ENCODE measurements around the gene PTPN7. TPM values are rescaled to one million over a fixed set of nuclear protein-coding genes. Genes with fewer than 3 reads are reported as not detected.
"Not testable (repeated sequence)": the region's sequence is repeated elsewhere in the genome, so short reads cannot be mapped to it uniquely, and the experiment has no call there.

PTPN7 gene
- total RNA-seq, 1 experiment from 2014 or later: not detected

DNA sequence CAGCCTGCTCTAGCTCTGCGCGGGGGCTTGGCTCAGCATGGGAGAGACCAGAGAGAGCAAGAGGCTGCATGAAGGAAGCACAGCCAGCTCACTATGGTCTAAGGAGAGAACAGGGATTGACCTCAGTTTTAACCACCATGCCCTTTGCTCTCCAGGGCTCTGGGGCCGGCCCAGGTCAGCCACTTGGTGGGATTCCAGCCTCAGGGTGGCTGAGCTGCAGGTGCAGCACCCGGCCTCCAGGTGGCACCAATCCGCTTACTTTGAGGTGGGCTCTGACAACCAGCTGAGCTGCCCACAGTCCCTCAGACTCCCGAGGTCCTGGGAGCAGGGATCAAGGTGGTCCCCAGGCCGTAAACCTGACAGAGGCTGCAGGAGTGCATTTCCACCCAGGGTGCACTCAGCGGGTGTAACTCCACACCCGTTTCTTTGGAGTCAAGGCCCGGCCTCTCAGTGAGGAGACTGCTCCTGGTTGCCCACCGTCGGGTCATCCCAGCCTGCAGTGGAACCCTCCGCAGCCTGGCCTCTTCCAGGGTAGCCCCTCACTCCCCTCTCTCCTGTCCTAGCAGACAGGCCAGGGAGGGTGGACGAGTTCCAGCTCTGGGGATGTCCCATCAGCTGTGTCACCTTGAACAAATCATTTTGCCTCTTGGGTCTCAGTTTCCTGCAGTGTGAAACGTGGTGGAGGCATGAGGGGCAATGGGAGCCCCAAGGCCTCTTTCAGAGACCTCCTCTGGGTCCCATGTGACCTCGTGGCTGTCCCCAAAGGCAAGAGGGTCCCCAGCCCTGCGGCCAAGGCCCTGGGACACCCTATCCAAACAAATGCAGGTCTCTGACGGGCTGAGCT is 32.6 kb upstream of the PTPN7 start:
- H3K4me1 Mint-ChIP-seq (ENCODE audit: low read depth, unreplicated experiment): peaks cover 4% of the 10 kb centered on the region
- CTCF ChIA-PET: interaction anchor here (0.6 to 2.1 kb wide), 17 partner anchors 13 to 527 kb away, joined by 3 to 26 read pairs (median 4); partner anchors contain the start of gene UBE2T
- no peaks in the 10 kb centered on the region for H3K36me3 Mint-ChIP-seq (ENCODE audit: insufficient read depth, unreplicated experiment)
- H3K27ac Mint-ChIP-seq (ENCODE audit: unreplicated experiment): no peak overlapping the region
- H3K9me3 Mint-ChIP-seq (ENCODE audit: low read depth, unreplicated experiment): no peaks in the 10 kb centered on the region
- intact Hi-C loops (cut with micrococcal nuclease; ENCODE audit: unreplicated experiment): loop anchor here (1.0 kb wide), 1 partner anchor 122 kb away; no protein-coding TSS in a partner anchor
- H3K4me3 Mint-ChIP-seq (ENCODE audit: low read depth, unreplicated experiment): no peak overlapping the region
- peaks cover 77% of the 10 kb centered on the region for H3K27me3 Mint-ChIP-seq (ENCODE audit: unreplicated experiment)
- peak; percentile 81 for DNase-seq
- TF ChIP-seq CTCF (IDR thresholded peaks at IDR 0.05; ENCODE audit: unreplicated experiment): peak; percentile 94
- no TSS peak for BruUV-seq (replicated peaks)

DNA sequence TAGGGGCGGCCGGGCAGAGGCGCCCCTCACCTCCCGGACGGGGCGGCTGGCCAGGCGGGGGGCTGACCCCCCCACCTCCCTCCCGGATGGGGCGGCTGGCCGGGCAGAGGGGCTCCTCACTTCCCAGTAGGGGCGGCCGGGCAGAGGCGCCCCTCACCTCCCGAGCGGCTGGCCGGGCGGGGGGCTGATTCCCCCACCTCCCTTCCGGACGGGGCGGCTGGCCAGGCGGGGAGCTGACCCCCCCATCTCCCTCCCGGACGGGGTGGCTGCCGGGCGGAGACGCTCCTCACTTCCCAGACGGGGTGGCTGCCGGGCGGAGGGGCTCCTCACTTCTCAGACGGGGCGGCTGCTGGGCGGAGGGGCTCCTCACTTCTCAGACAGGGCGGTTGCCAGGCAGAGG is 31.0 kb upstream of the PTPN7 start:
- not testable (repeated sequence) for H3K36me3 Mint-ChIP-seq (ENCODE audit: insufficient read depth, unreplicated experiment)
- H3K27me3 Mint-ChIP-seq (ENCODE audit: unreplicated experiment): peaks cover 77% of the 10 kb centered on the region

DNA sequence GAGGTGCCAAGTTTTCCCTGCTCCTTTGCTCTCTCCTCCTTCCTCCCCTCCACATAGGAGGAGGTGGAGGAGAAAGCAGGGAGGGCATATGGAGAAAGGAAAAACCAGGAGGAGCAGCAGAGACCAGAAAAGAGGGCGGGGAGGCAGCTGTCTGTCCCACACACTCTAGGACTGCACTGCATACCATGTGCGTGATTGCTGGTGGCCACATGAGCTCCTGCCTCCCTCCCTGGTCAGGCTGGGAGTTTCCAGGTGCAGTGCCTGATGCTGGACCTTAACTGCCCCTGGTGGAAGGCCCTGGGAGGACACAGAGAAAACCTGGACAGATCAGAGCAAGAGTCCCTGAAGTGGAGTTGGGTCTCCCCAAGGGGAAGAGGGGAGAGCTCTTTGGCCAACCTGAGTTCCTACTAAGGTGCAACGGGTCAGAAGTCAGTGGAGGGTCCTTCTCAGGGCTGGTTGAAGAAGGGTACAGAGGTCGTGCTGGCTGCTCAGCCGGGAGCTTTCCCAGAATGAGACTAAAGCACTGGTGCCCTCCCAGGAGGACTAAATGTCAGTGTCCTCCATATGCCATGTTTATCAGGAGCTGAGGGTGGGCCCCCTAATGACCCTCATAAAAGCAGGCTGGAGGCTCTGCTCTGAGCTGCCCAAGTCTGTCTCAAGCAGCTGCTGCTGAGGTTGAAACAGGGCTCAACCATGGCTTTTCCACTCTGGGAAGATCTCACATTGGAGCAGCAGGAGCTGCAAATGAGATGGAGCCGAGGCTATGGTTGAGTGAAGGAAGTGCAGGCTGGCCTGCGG is 29.7 kb upstream of the PTPN7 start:
- H3K27ac Mint-ChIP-seq (ENCODE audit: unreplicated experiment): no peak overlapping the region
- no TSS peak for BruUV-seq (replicated peaks)
- peaks cover 77% of the 10 kb centered on the region for H3K27me3 Mint-ChIP-seq (ENCODE audit: unreplicated experiment)
- H3K4me1 Mint-ChIP-seq (ENCODE audit: low read depth, unreplicated experiment): peaks cover under 1% of the 10 kb centered on the region
- H3K4me3 Mint-ChIP-seq (ENCODE audit: low read depth, unreplicated experiment): no peak overlapping the region
- intact Hi-C loops (cut with micrococcal nuclease; ENCODE audit: unreplicated experiment): loop anchor here (1.0 to 10.0 kb wide), 2 partner anchors 125 to 525 kb away; partner anchors contain the start of gene SYT2
- TF ChIP-seq CTCF (IDR thresholded peaks at IDR 0.05; ENCODE audit: unreplicated experiment): peak; percentile 36
- no peaks in the 10 kb centered on the region for H3K9me3 Mint-ChIP-seq (ENCODE audit: low read depth, unreplicated experiment)
- CTCF ChIA-PET: interaction anchor here (0.5 to 2.7 kb wide), 15 partner anchors 10 to 530 kb away, joined by 3 to 21 read pairs (median 4); partner anchors contain the start of gene RNPEP
- no peaks in the 10 kb centered on the region for H3K36me3 Mint-ChIP-seq (ENCODE audit: insufficient read depth, unreplicated experiment)
- peak; percentile 68 for DNase-seq

More for the DNA sequence above, 31.0 kb upstream of the PTPN7 start:
- H3K4me1 Mint-ChIP-seq (ENCODE audit: low read depth, unreplicated experiment); H3K27ac Mint-ChIP-seq (ENCODE audit: unreplicated experiment); H3K9me3 Mint-ChIP-seq (ENCODE audit: low read depth, unreplicated experiment); H3K4me3 Mint-ChIP-seq (ENCODE audit: low read depth, unreplicated experiment); DNase-seq; intact Hi-C loops (cut with micrococcal nuclease; ENCODE audit: unreplicated experiment); CTCF ChIA-PET; BruUV-seq (replicated peaks): not testable (repeated sequence)

- DNase-seq: peak; percentile 92
- BruUV-seq (replicated peaks): no TSS peak
- intact Hi-C loops (cut with micrococcal nuclease; ENCODE audit: unreplicated experiment): loop anchor here (1.0 to 10.0 kb wide), 2 partner anchors 126 to 526 kb away; partner anchors contain the start of gene SYT2
- no peak overlapping the region for H3K27ac Mint-ChIP-seq (ENCODE audit: unreplicated experiment)
- H3K9me3 Mint-ChIP-seq (ENCODE audit: low read depth, unreplicated experiment): no peaks in the 10 kb centered on the region
- peaks cover 77% of the 10 kb centered on the region for H3K27me3 Mint-ChIP-seq (ENCODE audit: unreplicated experiment)
- no peak overlapping the region for H3K4me3 Mint-ChIP-seq (ENCODE audit: low read depth, unreplicated experiment)
- CTCF ChIA-PET: interaction anchor here (0.5 to 2.7 kb wide), 23 partner anchors 10 to 530 kb away, joined by 3 to 21 read pairs (median 4); partner anchors contain the start of genes RNPEP and UBE2T
- peaks cover 8% of the 10 kb centered on the region for H3K4me1 Mint-ChIP-seq (ENCODE audit: low read depth, unreplicated experiment)
- peak; percentile 97 for TF ChIP-seq CTCF (IDR thresholded peaks at IDR 0.05; ENCODE audit: unreplicated experiment)
- H3K36me3 Mint-ChIP-seq (ENCODE audit: insufficient read depth, unreplicated experiment): no peaks in the 10 kb centered on the region
Observed at GRCh38 chr1:202189001-202189790, 28.8 kb upstream of the PTPN7 start.
